A549 treated with AZD2906 at 1 μM for 4 hours (cell line): ENCODE results near the gene LRRC52. TPM values are rescaled to one million over a fixed set of nuclear protein-coding genes. Genes with fewer than 3 reads are reported as not detected.

Source experiments
- total RNA-seq: library from RNA; stranded (reverse); fragments of 200-300 nt; extraction: Qiagen RNA extraction; gene quantifications from 5 replicates; pipeline ENCODE4 v1.2.3, GENCODE V29; 2022

The LRRC52 gene, protein sequence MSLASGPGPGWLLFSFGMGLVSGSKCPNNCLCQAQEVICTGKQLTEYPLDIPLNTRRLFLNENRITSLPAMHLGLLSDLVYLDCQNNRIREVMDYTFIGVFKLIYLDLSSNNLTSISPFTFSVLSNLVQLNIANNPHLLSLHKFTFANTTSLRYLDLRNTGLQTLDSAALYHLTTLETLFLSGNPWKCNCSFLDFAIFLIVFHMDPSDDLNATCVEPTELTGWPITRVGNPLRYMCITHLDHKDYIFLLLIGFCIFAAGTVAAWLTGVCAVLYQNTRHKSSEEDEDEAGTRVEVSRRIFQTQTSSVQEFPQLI
- total RNA-seq: not detected in 5 replicates

DNA sequence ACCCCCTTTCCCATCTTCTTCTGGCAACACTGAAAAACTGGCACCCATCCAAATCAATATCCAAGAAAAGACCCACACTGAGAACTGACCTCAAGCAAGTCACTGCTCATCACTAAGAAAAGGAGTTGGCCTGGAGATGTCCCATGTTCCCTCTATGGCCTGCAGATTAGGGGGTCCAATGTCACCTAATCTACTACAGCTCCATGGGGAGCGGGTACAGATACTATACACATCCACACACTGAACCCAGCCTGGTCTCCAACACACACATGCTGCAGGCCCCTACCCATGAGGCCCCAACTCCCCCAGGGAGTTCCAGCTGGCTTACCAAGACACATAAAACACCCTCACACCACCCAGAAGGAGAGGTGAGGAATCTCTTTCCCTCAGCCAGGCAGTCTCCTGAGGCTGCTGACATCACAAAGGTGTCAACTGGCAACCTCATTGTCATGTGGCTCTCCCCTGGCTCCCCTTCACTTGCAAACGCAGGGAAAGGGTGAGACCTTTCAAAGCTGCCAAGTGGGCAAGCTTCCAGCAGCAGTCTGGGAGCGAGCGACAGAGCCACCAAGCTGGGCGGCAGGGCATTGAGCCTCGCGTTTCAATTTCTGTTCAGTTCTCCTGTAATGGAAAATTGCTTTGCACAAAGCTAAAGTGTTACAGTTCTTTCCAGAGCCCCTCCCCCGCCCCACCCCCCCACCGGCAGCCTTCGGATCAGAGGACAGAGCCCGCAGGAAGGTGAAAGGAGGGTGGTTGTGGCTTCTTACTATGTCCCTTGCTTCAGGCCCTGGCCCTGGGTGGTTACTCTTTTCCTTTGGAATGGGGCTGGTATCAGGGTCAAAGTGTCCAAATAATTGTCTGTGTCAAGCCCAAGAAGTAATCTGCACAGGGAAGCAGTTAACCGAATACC lies at the start of gene LRRC52:
Gene LRRC52 (plus strand): TSS at position 469 of the 907 bp plus-strand sequence. CDS start 297 bp downstream, at position 766.

Other genes with a start within 250 kb of the LRRC52 start
- not detected in 5 replicates for gene LMX1A, start 187.3 kb upstream of the LRRC52 start, total RNA-seq
- gene RXRG, start 98.9 kb upstream of the LRRC52 start, total RNA-seq: 0.03 to 0.09 TPM (median 0.07 TPM) in 3 of 5 replicates, not detected in the others
- 199 to 233 TPM (median 207 TPM) in 5 replicates for gene MGST3, start 87.2 kb downstream of the LRRC52 start, total RNA-seq
- gene ALDH9A1, start 154.6 kb downstream of the LRRC52 start, total RNA-seq: 38.0 to 42.6 TPM (median 39.7 TPM) in 5 replicates
- 155 to 189 TPM (median 158 TPM) in 5 replicates for gene TMCO1, start 224.9 kb downstream of the LRRC52 start, total RNA-seq